CD8-positive, alpha-beta memory T cell (primary cell): ENCODE data around the gene GTPBP1. TPM values are rescaled to one million over a fixed set of nuclear protein-coding genes. Genes with fewer than 3 reads are reported as not detected.
A peak's percentile ranks its signal among the peaks of the same experiment; 100 is the strongest.

Experiments
- CTCF ChIA-PET: fragments of 350-600 bp; sonication (Branson Sonifier 250); formaldehyde crosslinking; loops from one replicate; lab custom pipeline; 2021; ENCODE audit warnings: antibody characterized with exemption; lab: Charles Lee
- POLR2A ChIA-PET: fragments of 350-600 bp; sonication (Branson Sonifier 250); formaldehyde crosslinking; loops from one replicate; lab custom pipeline; 2021; ENCODE audit warnings: antibody characterized with exemption; lab: Charles Lee
- DNase-seq, 5 donors: peaks; one replicate each; pipeline versions ENCODE4 v3.0.0 to v3.0.0-alpha.2; 2020 to 2022; ENCODE audit warnings: mixed read lengths in 1 of 5
- H3K27ac ChIP-seq: one replicate; pipeline ENCODE4 v1.7.0; 2013; ENCODE audit warnings: low read depth, mild to moderate bottlenecking, low read length, moderate library complexity
- H3K27me3 ChIP-seq: 2 replicates; pipeline ENCODE4 v1.7.0; 2013; ENCODE audit warnings: low read length, mild to moderate bottlenecking; ENCODE audit not compliant: insufficient read depth, poor library complexity, severe bottlenecking
- H3K36me3 ChIP-seq: 2 replicates; pipeline ENCODE4 v1.7.0; 2013; ENCODE audit warnings: mild to moderate bottlenecking, low read length, moderate library complexity; ENCODE audit not compliant: insufficient read depth
- H3K4me1 ChIP-seq: 2 replicates; pipeline ENCODE4 v1.7.0; 2013; ENCODE audit warnings: mild to moderate bottlenecking, low read length, moderate library complexity; ENCODE audit not compliant: insufficient read depth
- H3K4me3 ChIP-seq: 2 replicates; pipeline ENCODE4 v1.7.0; 2013; ENCODE audit warnings: mild to moderate bottlenecking, low read length
- H3K9me3 ChIP-seq: 2 replicates; pipeline ENCODE4 v1.7.0; 2013; ENCODE audit warnings: mild to moderate bottlenecking, low read length
- H3K27ac Mint-ChIP-seq, 8 donors: one replicate each; pipeline ENCODE4 v1.8.0; 2020 to 2021; ENCODE audit warnings: mixed read lengths in 8 of 8, mild to moderate bottlenecking in 6 of 8, inconsistent platforms in 3 of 8, moderate library complexity in 3 of 8
- H3K27me3 Mint-ChIP-seq, 2 donors: one replicate each; pipeline ENCODE4 v1.8.0; 2020 to 2021; ENCODE audit warnings: mixed read lengths in 2 of 2, mild to moderate bottlenecking in 1 of 2, moderate library complexity in 1 of 2
- H3K36me3 Mint-ChIP-seq, 3 donors: one replicate each; pipeline ENCODE4 v1.8.0; 2020 to 2021; ENCODE audit warnings: mixed read lengths in 3 of 3, inconsistent platforms in 1 of 3, mild to moderate bottlenecking in 1 of 3
- H3K4me1 Mint-ChIP-seq, 3 donors: one replicate each; pipeline ENCODE4 v1.8.0; 2020 to 2021; ENCODE audit warnings: mixed read lengths in 3 of 3, inconsistent platforms in 1 of 3, mild to moderate bottlenecking in 1 of 3
- H3K4me3 Mint-ChIP-seq, 7 donors: one replicate each; pipeline ENCODE4 v1.8.0; 2020 to 2021; ENCODE audit warnings: mixed read lengths in 7 of 7, mild to moderate bottlenecking in 6 of 7, moderate library complexity in 4 of 7, inconsistent platforms in 2 of 7
- H3K9me3 Mint-ChIP-seq, 5 donors: one replicate each; pipeline ENCODE4 v1.8.0; 2020 to 2022; ENCODE audit warnings: mixed read lengths in 5 of 5, mild to moderate bottlenecking in 3 of 5, moderate library complexity in 2 of 5, inconsistent platforms in 1 of 5
- polyA plus RNA-seq: library from polyadenylated mRNA; unstranded; fragments of 300-500 nt; fragmentation: Illumina TruSeq; gene quantifications from one replicate; pipeline ENCODE4 v1.2.3, GENCODE V29; 2021
- total RNA-seq, 2 experiments: library from RNA; stranded (reverse); gene quantifications; one replicate each; pipeline ENCODE4 v1.2.3, GENCODE V29; 2021

The GTPBP1 gene
- total and polyA plus RNA-seq, 3 experiments from 2014 or later = 28.2 to 63.7 (median 62.7) TPM

DNA sequence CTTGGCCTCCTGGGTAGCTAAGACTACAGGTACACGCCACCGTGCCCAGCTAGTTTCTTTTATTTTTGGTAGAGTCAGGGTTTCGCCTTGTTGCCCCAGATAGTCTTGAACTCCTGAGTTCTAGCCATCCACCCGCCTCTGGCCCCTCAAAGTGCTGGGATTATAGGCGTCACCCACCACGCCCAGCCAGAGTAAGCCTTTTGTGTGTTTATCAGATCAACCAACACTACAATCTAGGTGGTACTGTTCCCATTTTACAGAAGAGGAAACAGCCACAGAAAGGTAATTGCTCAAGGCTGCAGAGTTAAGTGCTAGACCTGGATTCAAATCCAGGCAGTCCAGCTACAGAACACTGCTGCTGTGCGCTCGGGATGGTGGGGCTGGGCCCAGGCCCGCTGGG is 20.8 kb upstream of the GTPBP1 start:
- H3K36me3 ChIP-seq = peaks cover 39% of the 10 kb centered on the region

DNA sequence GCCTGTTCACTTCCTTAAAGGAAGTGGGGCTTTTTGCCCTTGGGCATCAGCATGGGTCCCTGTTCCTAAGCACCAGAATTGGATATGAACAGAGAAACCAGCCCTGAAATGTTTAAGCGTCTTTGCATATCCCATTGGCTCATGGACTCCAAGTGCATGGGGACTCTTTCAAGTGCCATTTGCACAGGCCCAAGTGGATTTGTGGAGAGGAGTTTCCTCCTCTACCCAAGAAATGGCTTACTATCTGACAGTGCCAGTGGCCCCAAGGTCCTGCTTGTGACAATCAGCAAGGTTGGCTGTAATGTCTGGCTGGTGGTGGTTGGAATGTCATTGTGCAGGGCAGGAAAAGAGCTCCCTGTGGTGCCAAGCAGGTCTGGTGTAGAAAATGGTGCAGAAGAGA is 20.0 kb upstream of the GTPBP1 start:
- Mint-ChIP-seq H3K27me3 (no peaks in the 10 kb centered on the region), H3K36me3 (peaks cover 0 to 77% (median 12%) of the 10 kb centered on the region in 3 donors), H3K9me3 (no peaks in the 10 kb centered on the region), H3K4me1 (peaks cover 17 to 23% (median 21%) of the 10 kb centered on the region in 3 donors), H3K4me3 (peak overlapping the region in 2 of 7 donors; percentile 8 to 75), H3K27ac (peak overlapping the region in 3 of 8 donors; percentile 32 to 86 (median 59))
- H3K27ac ChIP-seq = no peak overlapping the region
- H3K9me3 ChIP-seq = no peaks in the 10 kb centered on the region
- DNase-seq = no peak
- H3K4me1 ChIP-seq = peaks cover 14% of the 10 kb centered on the region
- H3K36me3 ChIP-seq = peaks cover 39% of the 10 kb centered on the region
- H3K27me3 ChIP-seq = no peaks in the 10 kb centered on the region
- no peak overlapping the region for H3K4me3 ChIP-seq
- POLR2A ChIA-PET = no interaction called here
- CTCF ChIA-PET = interaction anchor here (1.8 kb wide), 1 partner anchor 13 kb away, joined by 4 read pairs; no protein-coding TSS in a partner anchor

More for the DNA sequence above, 20.8 kb upstream of the GTPBP1 start:
- no peaks in the 10 kb centered on the region for H3K27me3 ChIP-seq
- DNase-seq = no peak
- Mint-ChIP-seq H3K4me3 (peak overlapping the region in 1 of 7 donors; percentile 33), H3K36me3 (peaks cover 0 to 75% (median 12%) of the 10 kb centered on the region in 3 donors), H3K27ac (peak overlapping the region in 3 of 8 donors; percentile 46 to 86 (median 67)), H3K4me1 (peaks cover 17 to 23% (median 21%) of the 10 kb centered on the region in 3 donors), H3K27me3 (no peaks in the 10 kb centered on the region), H3K9me3 (no peaks in the 10 kb centered on the region)
- ChIA-PET CTCF (interaction anchor here (0.7 kb wide), 1 partner anchor 12 kb away, joined by 3 read pairs; no protein-coding TSS in a partner anchor), POLR2A (no interaction called here)
- no peaks in the 10 kb centered on the region for H3K9me3 ChIP-seq
- H3K27ac ChIP-seq = no peak overlapping the region
- H3K4me3 ChIP-seq = no peak overlapping the region
- H3K4me1 ChIP-seq = peaks cover 14% of the 10 kb centered on the region

- Histone ChIP-seq H3K27me3 (no peaks in the 10 kb centered on the region), H3K9me3 (no peaks in the 10 kb centered on the region), H3K27ac (no peak overlapping the region), H3K4me1 (peaks cover 7% of the 10 kb centered on the region), H3K4me3 (no peak overlapping the region), H3K36me3 (peaks cover 26% of the 10 kb centered on the region)
- no peaks in the 10 kb centered on the region for H3K9me3 Mint-ChIP-seq
- POLR2A ChIA-PET = no interaction called here
- peaks cover 7 to 31% (median 26%) of the 10 kb centered on the region in 3 donors for H3K4me1 Mint-ChIP-seq
- CTCF ChIA-PET = interaction anchor here (0.6 to 1.5 kb wide), 3 partner anchors 16 to 1673 kb away, joined by 3 read pairs; partner anchors contain the start of gene GTPBP1
- H3K36me3 Mint-ChIP-seq = peaks cover 0 to 81% (median 9%) of the 10 kb centered on the region in 3 donors
- H3K27ac Mint-ChIP-seq = peak overlapping the region in 1 of 8 donors; percentile 36
- no peak for DNase-seq
- no peak overlapping the region for H3K4me3 Mint-ChIP-seq
- H3K27me3 Mint-ChIP-seq = peaks cover 0 to 1% of the 10 kb centered on the region in 2 donors
These were observed 16.1 kb upstream of the GTPBP1 start for GRCh38 chr22:38689651-38690050.

DNA sequence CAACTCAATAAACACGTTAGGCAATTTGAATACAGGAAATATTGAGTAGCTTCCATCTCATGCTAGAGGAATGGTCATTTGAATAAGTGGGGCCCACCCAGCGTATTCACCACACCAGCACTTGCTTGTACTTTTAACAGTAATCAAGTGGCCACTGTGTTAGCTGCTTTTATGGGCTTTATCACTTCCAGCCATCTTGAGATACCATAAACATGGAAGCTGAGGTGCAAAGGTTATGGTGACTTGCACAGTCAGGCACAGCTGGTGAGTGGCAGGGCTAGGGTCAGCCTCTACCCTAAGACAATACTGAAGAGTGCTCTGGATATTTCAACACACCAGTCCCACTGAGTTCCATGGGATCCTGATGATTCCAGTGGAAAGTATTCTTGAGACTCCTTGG is 11.7 kb upstream of the GTPBP1 start:
- CTCF ChIA-PET = interaction anchor here (2.4 kb wide), 1 partner anchor 12 kb away, joined by 12 read pairs; the partner anchor contains the start of gene TOMM22
- Histone ChIP-seq H3K36me3 (peaks cover 2% of the 10 kb centered on the region), H3K4me3 (no peak overlapping the region), H3K27ac (no peak overlapping the region), H3K9me3 (no peaks in the 10 kb centered on the region), H3K27me3 (no peaks in the 10 kb centered on the region), H3K4me1 (peaks cover 37% of the 10 kb centered on the region)
- no peak for DNase-seq
- Mint-ChIP-seq H3K4me3 (no peak overlapping the region), H3K4me1 (peaks cover 37 to 71% (median 66%) of the 10 kb centered on the region in 3 donors), H3K9me3 (no peaks in the 10 kb centered on the region), H3K27me3 (peaks cover 0 to 1% of the 10 kb centered on the region in 2 donors), H3K36me3 (peaks cover 0 to 68% (median 11%) of the 10 kb centered on the region in 3 donors), H3K27ac (peak overlapping the region in 2 of 8 donors; percentile 14 to 32)
- POLR2A ChIA-PET = no interaction called here

DNA sequence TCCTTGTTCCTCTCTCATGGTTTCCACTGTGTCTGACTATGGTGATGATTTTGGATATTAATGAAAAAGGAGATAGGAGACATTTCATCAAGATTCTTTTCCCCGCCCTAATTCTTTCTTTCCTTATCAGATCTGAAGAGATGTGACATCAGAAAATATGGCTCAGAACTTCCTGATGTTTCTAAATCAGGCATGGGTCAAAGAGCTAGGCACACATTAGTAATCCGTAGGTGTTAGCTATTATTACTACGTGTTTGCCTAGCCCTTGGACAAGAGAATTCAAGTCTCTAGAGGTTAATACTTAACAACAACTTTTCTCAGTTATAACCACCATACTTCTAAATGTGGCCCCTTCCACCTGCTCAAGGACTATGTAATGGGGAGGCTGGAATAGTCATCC is 10.8 kb upstream of the GTPBP1 start:
- peaks cover 46 to 80% (median 75%) of the 10 kb centered on the region in 3 donors for H3K4me1 Mint-ChIP-seq
- Histone ChIP-seq H3K27me3 (no peaks in the 10 kb centered on the region), H3K36me3 (no peaks in the 10 kb centered on the region), H3K4me3 (no peak overlapping the region), H3K9me3 (no peaks in the 10 kb centered on the region), H3K27ac (no peak overlapping the region), H3K4me1 (peaks cover 45% of the 10 kb centered on the region)
- H3K9me3 Mint-ChIP-seq = no peaks in the 10 kb centered on the region
- POLR2A ChIA-PET = interaction anchor here (0.7 kb wide), 1 partner anchor 69 kb away, joined by 7 read pairs; no protein-coding TSS in a partner anchor
- no peak for DNase-seq
- H3K27me3 Mint-ChIP-seq = peaks cover 0 to 1% of the 10 kb centered on the region in 2 donors
- peak overlapping the region in 1 of 7 donors; percentile 6 for H3K4me3 Mint-ChIP-seq
- peak overlapping the region in 7 of 8 donors; percentile 3 to 74 (median 38) for H3K27ac Mint-ChIP-seq
- peaks cover 0 to 69% (median 8%) of the 10 kb centered on the region in 3 donors for H3K36me3 Mint-ChIP-seq
- CTCF ChIA-PET = interaction anchor here (2.4 kb wide), 1 partner anchor 13 kb away, joined by 12 read pairs; the partner anchor contains the start of gene TOMM22

- Histone ChIP-seq H3K27ac (no peak overlapping the region), H3K27me3 (no peaks in the 10 kb centered on the region), H3K4me1 (peaks cover 52% of the 10 kb centered on the region), H3K9me3 (no peaks in the 10 kb centered on the region), H3K4me3 (no peak overlapping the region), H3K36me3 (no peaks in the 10 kb centered on the region)
- peak overlapping the region in 5 of 7 donors; percentile 1 to 90 (median 40) for H3K4me3 Mint-ChIP-seq
- DNase-seq = peak in 1 of 5 donors; percentile 57
- peaks cover 0 to 6% of the 10 kb centered on the region in 2 donors for H3K27me3 Mint-ChIP-seq
- POLR2A ChIA-PET = interaction anchor here (0.6 to 2.3 kb wide), 3 partner anchors 9 to 194 kb away, joined by 3 to 12 read pairs (median 4); partner anchors contain the start of genes GTPBP1 and TOMM22
- H3K27ac Mint-ChIP-seq = peak overlapping the region; percentile 54 to 100 (median 88)
- peaks cover 56 to 88% (median 79%) of the 10 kb centered on the region in 3 donors for H3K4me1 Mint-ChIP-seq
- CTCF ChIA-PET = interaction anchor here (0.9 to 1.6 kb wide), 3 partner anchors 9 to 15 kb away, joined by 3 to 9 read pairs (median 3); partner anchors contain the start of genes GTPBP1 and TOMM22
- H3K9me3 Mint-ChIP-seq = peaks cover 0 to 2% (median 0%) of the 10 kb centered on the region in 5 donors
- H3K36me3 Mint-ChIP-seq = peaks cover 0 to 66% (median 6%) of the 10 kb centered on the region in 3 donors
These were observed 8.9 kb upstream of the GTPBP1 start for GRCh38 chr22:38696606-38697424.

DNA sequence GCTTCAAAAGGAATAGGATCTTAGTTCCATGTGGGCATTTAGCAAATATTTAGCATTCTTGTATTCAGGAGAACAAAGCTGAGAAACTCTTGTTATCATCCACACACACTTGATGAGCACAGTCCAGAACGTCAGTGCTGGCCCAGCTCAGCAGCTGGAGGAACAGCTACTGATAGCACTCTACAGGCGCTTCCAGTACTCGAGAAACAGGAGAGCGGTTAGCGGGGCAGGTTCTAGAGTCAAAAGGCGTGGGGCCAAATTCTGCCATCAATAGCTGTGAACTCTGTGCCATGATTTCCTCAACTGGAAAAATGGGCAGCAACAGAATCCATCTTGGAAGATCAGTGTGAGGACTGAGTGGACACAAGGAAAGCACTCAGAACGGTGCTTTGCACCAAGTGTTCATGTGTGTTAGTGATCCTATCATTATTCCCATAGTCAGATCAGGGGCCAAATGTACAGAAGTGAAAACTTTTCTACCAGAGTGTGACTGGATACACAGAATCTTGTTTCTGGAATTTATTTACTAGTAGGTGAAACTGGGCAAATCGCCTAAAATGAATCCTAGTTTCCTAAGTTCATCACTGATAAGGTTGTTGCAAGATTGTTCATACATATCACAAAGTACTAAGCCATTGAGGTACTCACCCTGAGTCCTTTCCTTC is 8.2 kb upstream of the GTPBP1 start:
- Histone ChIP-seq H3K9me3 (no peaks in the 10 kb centered on the region), H3K36me3 (no peaks in the 10 kb centered on the region), H3K4me3 (no peak overlapping the region), H3K4me1 (peaks cover 57% of the 10 kb centered on the region), H3K27me3 (no peaks in the 10 kb centered on the region), H3K27ac (no peak overlapping the region)
- Mint-ChIP-seq H3K4me1 (peaks cover 56 to 84% (median 75%) of the 10 kb centered on the region in 3 donors), H3K27me3 (peaks cover 0 to 6% of the 10 kb centered on the region in 2 donors), H3K9me3 (peaks cover 0 to 2% (median 0%) of the 10 kb centered on the region in 5 donors), H3K36me3 (peaks cover 0 to 61% (median 6%) of the 10 kb centered on the region in 3 donors), H3K27ac (peak overlapping the region; percentile 70 to 100 (median 98)), H3K4me3 (peak overlapping the region in 5 of 7 donors; percentile 5 to 96 (median 48))
- CTCF ChIA-PET = interaction anchor here (0.9 to 2.1 kb wide), 3 partner anchors 8 to 54 kb away, joined by 3 to 9 read pairs (median 6); partner anchors contain the start of genes GTPBP1 and TOMM22
- no peak for DNase-seq
- POLR2A ChIA-PET = interaction anchor here (0.6 to 2.3 kb wide), 3 partner anchors 8 to 195 kb away, joined by 3 to 12 read pairs (median 4); partner anchors contain the start of genes GTPBP1 and TOMM22
